ENCODE data around the gene BOC. TPM values are rescaled to one million over a fixed set of nuclear protein-coding genes. Genes with fewer than 3 reads are reported as not detected.

The BOC gene
- total RNA-seq, 2 experiments from 2014 or later = not detected

DNA sequence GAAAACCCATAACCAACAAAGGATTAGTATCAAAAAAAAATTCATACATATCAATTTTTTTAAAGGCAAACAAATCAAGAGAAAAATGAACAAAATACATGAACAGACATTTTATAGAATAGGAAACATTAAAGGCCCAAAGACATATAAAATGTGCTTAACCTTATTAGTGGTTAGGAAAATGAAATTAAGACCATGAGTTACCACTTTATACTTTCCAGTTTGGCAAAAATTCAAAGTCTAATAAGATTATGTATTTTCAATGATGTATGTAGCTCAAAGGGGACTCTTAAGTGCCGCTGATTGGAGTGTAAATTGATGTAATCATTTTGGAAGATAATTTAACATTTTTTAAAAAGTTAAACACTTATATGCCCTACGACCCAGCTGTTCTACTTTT is 89.2 kb downstream of the BOC start:
- no peaks in the 10 kb centered on the region for H3K36me3 ChIP-seq (ENCODE audit: insufficient read depth, low read length)
- H3K27ac ChIP-seq (ENCODE audit: low read depth in 1 of 2, low read length in 2 of 2) = no peak overlapping the region
- H3K9me3 ChIP-seq (ENCODE audit: control insufficient read depth in 1 of 2, insufficient read depth in 1 of 2, low read length in 2 of 2) = no peaks in the 10 kb centered on the region
- ChIA-PET CTCF (interaction anchor here (0.6 to 1.3 kb wide), 2 partner anchors 13 to 42 kb away, joined by 3 to 6 read pairs; no protein-coding TSS in a partner anchor), POLR2A (no interaction called here)
- H3K4me1 Mint-ChIP-seq (ENCODE audit: low read depth) = no peaks in the 10 kb centered on the region
- H3K4me1 ChIP-seq (ENCODE audit: insufficient read depth, low read length) = no peaks in the 10 kb centered on the region
- no peak for ATAC-seq (ENCODE audit: poor library complexity)
- no peak for DNase-seq
- no peaks in the 10 kb centered on the region for H3K27me3 ChIP-seq (ENCODE audit: control insufficient read depth in 1 of 2, insufficient read depth in 2 of 2, low read length in 2 of 2)
- TF ChIP-seq CTCF (IDR thresholded peaks at IDR 0.05) = no peak
- H3K27me3 Mint-ChIP-seq = no peaks in the 10 kb centered on the region
- intact Hi-C loops (cut with DNase I, micrococcal nuclease) = no loop called here
- H3K4me3 ChIP-seq (ENCODE audit: low read length) = no peak overlapping the region
- H3K36me3 Mint-ChIP-seq (ENCODE audit: low read depth) = peaks cover 42% of the 10 kb centered on the region
- no peaks in the 10 kb centered on the region for H3K9me3 Mint-ChIP-seq
- no peak overlapping the region for H3K27ac Mint-ChIP-seq
- H3K4me3 Mint-ChIP-seq = no peak overlapping the region

- peaks cover 4% of the 10 kb centered on the region for H3K36me3 ChIP-seq (ENCODE audit: insufficient read depth, low read length)
- ATAC-seq (ENCODE audit: poor library complexity) (no peak), DNase-seq (no peak)
- Mint-ChIP-seq H3K36me3 (ENCODE audit: low read depth) (peaks cover 52% of the 10 kb centered on the region), H3K4me1 (ENCODE audit: low read depth) (no peaks in the 10 kb centered on the region), H3K4me3 (no peak overlapping the region), H3K9me3 (no peaks in the 10 kb centered on the region), H3K27ac (no peak overlapping the region), H3K27me3 (no peaks in the 10 kb centered on the region)
- ChIA-PET POLR2A (no interaction called here), CTCF (no interaction called here)
- no peaks in the 10 kb centered on the region for H3K4me1 ChIP-seq (ENCODE audit: insufficient read depth, low read length)
- intact Hi-C loops (cut with DNase I, micrococcal nuclease) = no loop called here
- no peak for TF ChIP-seq CTCF (IDR thresholded peaks at IDR 0.05)
- H3K9me3 ChIP-seq (ENCODE audit: control insufficient read depth in 1 of 2, insufficient read depth in 1 of 2, low read length in 2 of 2) = no peaks in the 10 kb centered on the region
- no peak overlapping the region for H3K4me3 ChIP-seq (ENCODE audit: low read length)
- H3K27me3 ChIP-seq (ENCODE audit: control insufficient read depth in 1 of 2, insufficient read depth in 2 of 2, low read length in 2 of 2) = no peaks in the 10 kb centered on the region
- no peak overlapping the region for H3K27ac ChIP-seq (ENCODE audit: low read depth in 1 of 2, low read length in 2 of 2)
These were observed 92.7 kb downstream of the BOC start for GRCh38 chr3:113304102-113304501.

DNA sequence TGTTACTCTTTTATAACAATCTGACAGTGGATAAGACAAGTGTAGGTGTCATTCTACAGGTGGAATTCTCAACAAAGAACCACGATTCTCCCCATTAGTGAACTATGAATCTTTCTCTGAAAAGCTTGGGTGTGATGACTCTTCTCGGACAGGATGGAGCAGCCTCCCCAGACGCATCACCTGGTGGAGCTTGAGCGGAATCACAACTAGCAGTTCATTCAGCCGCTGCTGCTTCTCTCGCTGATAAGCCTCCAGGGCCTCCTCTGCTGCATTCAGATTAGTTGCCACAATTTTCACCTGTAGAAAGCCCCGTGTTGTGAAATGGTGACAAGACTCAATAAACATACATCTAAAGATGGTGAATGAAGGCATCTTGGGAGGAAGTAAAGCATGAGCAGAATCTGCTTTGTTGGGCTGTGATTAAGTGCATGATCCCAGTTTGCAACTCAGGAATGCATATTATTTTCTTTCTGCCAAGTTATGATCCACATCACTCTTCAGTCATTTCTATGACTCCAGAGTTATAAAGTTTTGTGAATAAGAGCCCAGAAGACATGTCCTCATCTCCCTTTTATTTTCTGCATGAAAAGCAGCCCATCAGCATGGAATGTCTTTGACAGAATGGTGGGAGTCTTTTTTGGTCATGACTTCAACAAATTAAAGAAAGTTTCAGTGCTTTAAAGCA is 93.6 kb downstream of the BOC start:
- Histone ChIP-seq H3K27me3 (ENCODE audit: control insufficient read depth in 1 of 2, insufficient read depth in 2 of 2, low read length in 2 of 2) (no peaks in the 10 kb centered on the region), H3K27ac (ENCODE audit: low read depth in 1 of 2, low read length in 2 of 2) (no peak overlapping the region), H3K36me3 (ENCODE audit: insufficient read depth, low read length) (peaks cover 4% of the 10 kb centered on the region), H3K4me1 (ENCODE audit: insufficient read depth, low read length) (no peaks in the 10 kb centered on the region), H3K4me3 (ENCODE audit: low read length) (no peak overlapping the region), H3K9me3 (ENCODE audit: control insufficient read depth in 1 of 2, insufficient read depth in 1 of 2, low read length in 2 of 2) (no peaks in the 10 kb centered on the region)
- Mint-ChIP-seq H3K27ac (no peak overlapping the region), H3K9me3 (no peaks in the 10 kb centered on the region), H3K4me1 (ENCODE audit: low read depth) (no peaks in the 10 kb centered on the region), H3K36me3 (ENCODE audit: low read depth) (peaks cover 59% of the 10 kb centered on the region), H3K4me3 (no peak overlapping the region), H3K27me3 (no peaks in the 10 kb centered on the region)
- ATAC-seq (ENCODE audit: poor library complexity) = no peak
- intact Hi-C loops (cut with DNase I, micrococcal nuclease) = no loop called here
- CTCF ChIA-PET = no interaction called here
- no peak for DNase-seq
- POLR2A ChIA-PET = no interaction called here
- TF ChIP-seq CTCF (IDR thresholded peaks at IDR 0.05) = no peak

All from CD4-positive, alpha-beta T cell (primary cell).